GM12891 (cell line): ENCODE measurements around the gene TOP1.

Source experiments
- POLR2A ChIP-seq: IDR thresholded peaks from 2 replicates; pipeline ENCODE4 v1.6.1; 2011; ENCODE audit warnings: low read depth, low read length, control low read depth
- POLR2AphosphoS5 ChIP-seq: IDR thresholded peaks from 2 replicates; pipeline ENCODE4 v1.6.1; 2011; ENCODE audit warnings: low read depth, low read length, control low read depth
- POU2F2 ChIP-seq: IDR thresholded peaks from 2 replicates; pipeline ENCODE4 v1.6.1; 2011; ENCODE audit warnings: low read depth, mild to moderate bottlenecking, control low read depth, low read length, moderate library complexity
- SPI1 ChIP-seq: IDR thresholded peaks from 2 replicates; pipeline ENCODE4 v1.6.1; 2011; ENCODE audit warnings: low read depth, low read length, control low read depth
- TAF1 ChIP-seq: IDR thresholded peaks from 2 replicates; pipeline ENCODE4 v1.6.1; 2011; ENCODE audit warnings: low read depth, low read length, control low read depth

- TF ChIP-seq POLR2AphosphoS5, result no peak
- TF ChIP-seq POLR2A, result no peak
- TF ChIP-seq TAF1, result no peak
- TF ChIP-seq SPI1, result no peak
- no peak for TF ChIP-seq POU2F2
Measured at GRCh38 chr20:41151134-41151869, 122.7 kb downstream of the TOP1 start.
